C4-2B (cell line): ENCODE results near the gene PAPOLG.

ENCODE experiments used
- H3K27ac ChIP-seq: fragments of 450-650 bp; 2 replicates; pipeline ENCODE4 v1.5.1; 2017
- CTCF ChIP-seq: fragments of 450-650 bp; conservative IDR thresholded peaks from 2 replicates; pipeline ENCODE4 v1.5.1; 2017; ENCODE audit warnings: mild to moderate bottlenecking
- ZFX ChIP-seq: fragments of 450-650 bp; IDR thresholded peaks from 2 replicates; pipeline ENCODE4 v1.6.1; 2017

The PAPOLG gene

DNA sequence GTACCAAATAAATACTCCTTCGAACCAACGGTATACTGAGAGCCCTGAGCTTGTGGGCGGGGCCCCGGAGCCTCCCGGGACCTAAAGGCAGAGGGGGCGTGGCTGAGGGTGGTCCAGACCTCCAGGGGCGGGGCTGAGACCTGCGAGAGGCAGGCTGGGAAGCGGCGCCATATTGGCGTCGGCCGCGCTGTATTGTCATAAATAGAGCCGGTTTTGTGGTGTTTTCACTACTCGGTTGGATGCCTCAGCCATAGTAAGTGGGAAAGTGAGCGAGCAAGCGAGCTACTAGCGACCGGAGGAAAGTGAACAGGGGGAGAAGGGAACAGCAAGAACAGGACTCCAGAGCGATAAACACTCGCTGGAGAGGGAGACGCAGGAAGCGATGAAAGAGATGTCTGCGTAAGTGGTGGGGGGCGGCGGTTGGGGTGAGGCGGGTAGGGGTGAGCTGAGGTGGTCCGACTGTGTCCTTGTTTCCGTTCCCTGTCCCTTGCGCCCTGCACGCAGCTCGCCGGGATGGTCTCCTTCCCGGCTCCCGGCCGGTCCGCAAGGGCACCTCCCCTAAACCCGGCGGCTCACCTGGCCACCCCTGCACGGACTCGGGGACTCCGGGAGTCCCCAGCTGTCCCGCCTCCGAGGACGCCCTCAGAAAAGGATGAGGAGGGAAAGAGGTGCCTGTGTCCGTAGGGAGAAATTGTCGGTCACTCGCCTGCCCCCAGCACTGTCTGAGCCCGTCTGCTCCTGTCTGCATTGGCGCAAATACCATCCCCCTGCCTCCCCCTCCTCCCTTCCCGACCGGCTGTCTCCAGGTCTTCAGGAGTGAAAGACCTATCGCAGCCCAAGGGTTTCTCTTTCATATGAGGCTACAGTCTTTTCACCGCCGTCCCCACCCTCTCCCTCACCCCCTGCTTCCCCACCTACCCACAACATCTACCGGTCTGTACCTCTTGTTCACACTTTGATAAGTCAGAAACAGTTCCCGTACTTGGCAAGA is at the start of gene PAPOLG:
Gene PAPOLG, plus strand, starts transcription at position 172 of the 991 bp plus-strand sequence. Its CDS starts 211 bp downstream, at position 383.
- H3K27ac ChIP-seq = peak within 1 kb of the TSS; percentile 82
- no peak for TF ChIP-seq ZFX
- TF ChIP-seq CTCF = no peak

- H3K27ac ChIP-seq = no peak overlapping the region
- no peak for TF ChIP-seq ZFX
- TF ChIP-seq CTCF = peak; percentile 68
These were observed 48.2 kb upstream of the PAPOLG start for GRCh38 chr2:60707750-60708371.

GRCh38 chr2:60708630-60709320 is 47.3 kb upstream of the PAPOLG start:
- no peak overlapping the region for H3K27ac ChIP-seq
- TF ChIP-seq ZFX (no peak), CTCF (no peak)

DNA sequence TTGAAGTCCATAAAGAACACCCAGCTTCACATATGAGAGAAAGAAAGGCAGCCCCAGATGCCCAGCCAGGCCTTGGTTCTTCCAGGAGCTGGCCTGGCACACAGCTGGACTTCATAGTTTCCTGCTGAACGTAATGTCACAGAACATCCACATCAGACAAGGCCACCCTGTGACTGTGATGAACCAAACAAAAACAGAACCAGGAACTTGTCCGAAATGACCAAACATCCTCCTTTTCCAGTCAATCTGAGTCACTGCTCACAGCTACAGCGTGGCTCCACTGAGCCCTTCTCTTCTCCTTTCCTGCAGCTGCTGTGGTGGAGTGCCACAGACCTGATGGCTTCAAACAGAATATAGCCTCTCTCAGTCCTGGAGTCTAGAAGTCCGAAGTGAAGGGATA is 45.4 kb upstream of the PAPOLG start:
- H3K27ac ChIP-seq = no peak overlapping the region
- TF ChIP-seq CTCF (no peak), ZFX (no peak)

DNA sequence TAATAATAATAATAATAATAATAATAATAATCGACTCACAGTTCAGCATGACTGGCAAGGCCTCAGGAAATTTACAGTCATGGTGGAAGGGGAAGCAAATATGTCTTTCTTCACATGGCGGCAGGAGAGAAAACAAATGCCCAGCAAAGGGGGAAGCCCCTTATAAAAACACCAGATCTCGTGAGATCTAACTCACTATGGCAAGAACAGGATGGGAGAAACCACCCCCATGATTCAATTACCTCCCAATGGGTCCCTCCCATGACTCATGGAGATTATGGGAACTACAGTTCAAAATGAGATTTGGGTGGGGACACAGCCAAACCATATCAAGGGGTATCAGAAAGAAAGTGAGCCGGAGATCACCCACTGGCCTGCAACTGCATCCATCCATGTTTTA is 40.5 kb upstream of the PAPOLG start:
- H3K27ac ChIP-seq = no peak overlapping the region
- TF ChIP-seq CTCF = no peak
- TF ChIP-seq ZFX = no peak

DNA sequence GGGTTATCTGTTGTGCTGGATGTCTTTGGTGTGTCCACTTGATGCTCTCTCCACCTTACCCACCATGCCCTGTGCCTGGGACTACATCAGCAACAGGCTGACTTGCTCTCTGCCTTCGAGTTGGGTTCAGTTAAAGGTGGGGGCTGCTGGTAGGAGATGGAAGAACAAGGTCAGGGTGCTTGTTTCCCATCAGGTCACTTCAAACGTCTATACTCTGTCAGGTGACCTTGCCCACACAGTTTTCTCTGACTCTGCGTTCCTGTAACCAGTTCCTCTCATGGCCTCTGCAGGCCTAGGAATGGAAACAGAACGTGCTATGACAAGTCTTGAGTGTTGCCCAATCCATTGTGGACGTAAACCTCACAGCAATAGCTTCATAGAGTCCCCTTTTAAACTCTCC is 38.4 kb upstream of the PAPOLG start:
- TF ChIP-seq ZFX (no peak), CTCF (no peak)
- no peak overlapping the region for H3K27ac ChIP-seq
